GM12878 (cell line): ENCODE results near the gene PCIF1. TPM values are rescaled to one million over a fixed set of nuclear protein-coding genes. Genes with fewer than 3 reads are reported as not detected.
A peak's percentile ranks its signal among the peaks of the same experiment; 100 is the strongest.

ENCODE experiments used
- ATF7 ChIP-seq: fragments of 450-650 bp; IDR thresholded peaks from 2 replicates; pipeline ENCODE4 v1.6.1; 2016; ENCODE audit warnings: low read depth, mild to moderate bottlenecking
- GATAD2B ChIP-seq: fragments of 450-650 bp; conservative IDR thresholded peaks from 2 replicates; pipeline ENCODE4 v1.6.1; 2017; ENCODE audit warnings: low read depth, mild to moderate bottlenecking, moderate library complexity
- HDAC2 ChIP-seq: fragments of 200-600 bp; sonication (generic); IDR thresholded peaks from 2 replicates; pipeline ENCODE4 v1.6.1; 2017
- IRF4 ChIP-seq: IDR thresholded peaks from 2 replicates; pipeline ENCODE4 v1.6.1; 2011; ENCODE audit warnings: low read depth, low read length
- MTA3 ChIP-seq: IDR thresholded peaks from 2 replicates; pipeline ENCODE4 v1.6.1; 2012; ENCODE audit warnings: low read length, inconsistent platforms, borderline replicate concordance
- MYC ChIP-seq: IDR thresholded peaks from 2 replicates; pipeline ENCODE4 v1.6.1; 2011; ENCODE audit warnings: mild to moderate bottlenecking, low read length, moderate library complexity, inconsistent platforms; ENCODE audit not compliant: insufficient read depth, insufficient replicate concordance, insufficient read length, severe bottlenecking
- NKRF ChIP-seq: fragments of 450-650 bp; conservative IDR thresholded peaks from 2 replicates; pipeline ENCODE4 v1.6.1; 2017; ENCODE audit warnings: mild to moderate bottlenecking, moderate library complexity
- NR2C1 ChIP-seq: fragments of 450-650 bp; IDR thresholded peaks from 2 replicates; pipeline ENCODE4 v1.6.1; 2017; ENCODE audit warnings: antibody characterized with exemption, mild to moderate bottlenecking, moderate library complexity
- POLR2A ChIP-seq: IDR thresholded peaks from 2 replicates; pipeline ENCODE4 v1.6.1; 2011; ENCODE audit warnings: low read depth, mild to moderate bottlenecking, low read length
- RELA ChIP-seq: fragments of 450-650 bp; IDR thresholded peaks from 2 replicates; pipeline ENCODE4 v1.8.0; 2014; ENCODE audit warnings: borderline replicate concordance; ENCODE audit not compliant: partially characterized antibody
- SMAD1 ChIP-seq: fragments of 450-650 bp; IDR thresholded peaks from 2 replicates; pipeline ENCODE4 v1.6.1; 2018; ENCODE audit warnings: mild to moderate bottlenecking, low read depth; ENCODE audit not compliant: partially characterized antibody
- SMARCA5 ChIP-seq: fragments of 450-650 bp; IDR thresholded peaks from 2 replicates; pipeline ENCODE4 v1.6.1; 2017; ENCODE audit warnings: mild to moderate bottlenecking
- TARDBP ChIP-seq: IDR thresholded peaks from 2 replicates; pipeline ENCODE4 v1.6.1; 2016; ENCODE audit warnings: borderline replicate concordance
- YY1 ChIP-seq: IDR thresholded peaks from 2 replicates; pipeline ENCODE4 v1.6.1; 2011; ENCODE audit warnings: low read depth, mild to moderate bottlenecking, low read length
- ZNF24 ChIP-seq: fragments of 450-650 bp; IDR thresholded peaks from 2 replicates; pipeline ENCODE4 v1.6.1; 2017; ENCODE audit warnings: antibody characterized with exemption, mild to moderate bottlenecking
- polyA plus RNA-seq, 11 experiments: library from polyadenylated mRNA; depleted of rRNA in 4 of 11; unstranded in 6 of 11; stranded (reverse) in 5 of 11; fragments of >200 nt; fragmentation: Nextera tagmentation in 4 of 11; fragmentation: Illumina TruSeq in 1 of 11; extraction: Ambion mirVana in 4 of 11; extraction: Trizol in 1 of 11; gene quantifications; 1 replicate in 1 of 11; 2 replicates in 10 of 11; pipeline versions ENCODE4 v1.2.1 to v1.2.3, GENCODE V29; 2011 to 2016; ENCODE audit warnings: inconsistent platforms in 2 of 11, missing spikeins in 2 of 11, low read depth in 1 of 11
- total RNA-seq, 4 experiments: library from RNA; depleted of rRNA in 3 of 4; stranded (reverse); fragments of >200 nt in 3 of 4; fragmentation: Illumina TruSeq in 1 of 4; extraction: Trizol in 1 of 4; gene quantifications; 2 replicates each; pipeline versions ENCODE4 v1.2.1 to v1.2.3, GENCODE V29; 2013 to 2021
- TF ChIP-seq, protein P1 (sequence below): IDR thresholded peaks from 2 replicates; pipeline ENCODE4 v1.6.1; 2011; ENCODE audit warnings: low read depth, mild to moderate bottlenecking, low read length, moderate library complexity, borderline replicate concordance; ENCODE audit errors: extremely low read depth

The PCIF1 gene
- total and polyA plus RNA-seq, 10 of the 15 experiments (the other 5 are each of a cell fraction or from before 2014, with no cell fraction given) = 8.4 to 32.9 (median 17.6) TPM

- TF ChIP-seq NKRF (peak; percentile 84), NR2C1 (no peak), POLR2A (0 out of 2 replicates have a peak, but pooled peaks have one; percentile 38), YY1 (no peak), HDAC2 (peak; percentile 54; the same call in 1 of the 2 replicates), RELA (no peak), ATF7 (peak; percentile 99), SMAD1 (no peak), MYC (no peak), MTA3 (no peak), SMARCA5 (peak; percentile 100), IRF4 (no peak), TARDBP (0 out of 2 replicates have a peak, but pooled peaks have one; percentile 5), ZNF24 (no peak; the same call in 1 of the 2 replicates), GATAD2B (peak; percentile 59; the same call in 1 of the 2 replicates)
- TF ChIP-seq, protein P1, sequence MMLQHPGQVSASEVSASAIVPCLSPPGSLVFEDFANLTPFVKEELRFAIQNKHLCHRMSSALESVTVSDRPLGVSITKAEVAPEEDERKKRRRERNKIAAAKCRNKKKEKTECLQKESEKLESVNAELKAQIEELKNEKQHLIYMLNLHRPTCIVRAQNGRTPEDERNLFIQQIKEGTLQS = no peak
- TF ChIP-seq, all 136 proteins: peak for 19
Measured at GRCh38 chr20:45971425-45971674, 36.9 kb downstream of the PCIF1 start (continued).
